HS-5 (cell line): Measurements from ENCODE around the gene TMEM72.
"Not testable (repeated sequence)": the region's sequence is repeated elsewhere in the genome, so short reads cannot be mapped to it uniquely, and the experiment has no call there.

ENCODE experiments used
- DNase-seq: peaks from one replicate; pipeline ENCODE4 v3.0.0-alpha.2; 2012; ENCODE audit warnings: low read depth

TMEM72 gene

GRCh38 chr10:44911081-44911540 is at the start of gene TMEM72:
Gene TMEM72 (plus strand): TSS chr10:44911337. CDS start chr10:44911513, 176 bp downstream.
- DNase-seq = no peak

- DNase-seq = no peak
Measured at GRCh38 chr10:44862006-44862751, 49.0 kb upstream of the TMEM72 start.

DNA sequence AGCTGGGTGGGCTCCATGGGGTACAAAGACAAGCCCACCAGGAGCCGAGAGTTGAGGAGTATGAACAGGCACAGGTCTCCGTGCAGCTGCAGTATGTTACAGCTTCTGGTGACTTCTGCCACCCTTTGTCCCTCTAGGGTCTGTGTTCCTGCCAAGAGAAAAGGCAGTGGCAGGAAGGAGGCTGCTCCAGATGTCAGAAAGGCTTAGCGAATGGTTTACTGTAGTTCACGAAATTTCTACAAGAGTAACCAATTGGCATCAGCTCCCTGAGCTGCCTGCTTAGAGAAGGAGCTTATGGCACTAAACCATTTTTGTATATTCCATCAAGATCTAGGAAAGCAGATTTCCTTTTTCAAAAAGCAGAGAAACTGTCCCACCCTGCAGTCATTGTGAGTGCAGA is 48.2 kb upstream of the TMEM72 start:
- DNase-seq = no peak

GRCh38 chr10:44863344-44864047 is 47.6 kb upstream of the TMEM72 start:
- DNase-seq = no peak

DNA sequence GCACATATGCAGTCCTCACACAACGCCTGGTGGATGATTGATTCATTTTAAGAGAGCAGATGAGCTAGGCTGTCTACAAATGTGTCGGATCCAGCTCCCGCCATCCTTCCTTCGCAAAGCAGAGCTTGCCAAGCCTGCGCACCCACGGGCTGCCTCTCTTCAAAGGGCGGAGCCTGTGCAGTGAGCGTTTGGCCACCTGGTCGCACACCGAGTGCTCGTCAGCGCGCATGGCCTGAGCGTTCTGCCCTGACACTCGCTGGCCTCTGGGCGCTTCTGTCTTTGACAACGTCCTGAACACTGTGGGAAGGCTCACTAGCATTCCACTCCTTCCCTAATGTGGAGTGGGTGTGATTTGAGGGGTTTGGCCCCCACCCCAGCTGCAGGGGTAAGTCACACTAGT is 47.1 kb upstream of the TMEM72 start:
- no peak for DNase-seq

DNA sequence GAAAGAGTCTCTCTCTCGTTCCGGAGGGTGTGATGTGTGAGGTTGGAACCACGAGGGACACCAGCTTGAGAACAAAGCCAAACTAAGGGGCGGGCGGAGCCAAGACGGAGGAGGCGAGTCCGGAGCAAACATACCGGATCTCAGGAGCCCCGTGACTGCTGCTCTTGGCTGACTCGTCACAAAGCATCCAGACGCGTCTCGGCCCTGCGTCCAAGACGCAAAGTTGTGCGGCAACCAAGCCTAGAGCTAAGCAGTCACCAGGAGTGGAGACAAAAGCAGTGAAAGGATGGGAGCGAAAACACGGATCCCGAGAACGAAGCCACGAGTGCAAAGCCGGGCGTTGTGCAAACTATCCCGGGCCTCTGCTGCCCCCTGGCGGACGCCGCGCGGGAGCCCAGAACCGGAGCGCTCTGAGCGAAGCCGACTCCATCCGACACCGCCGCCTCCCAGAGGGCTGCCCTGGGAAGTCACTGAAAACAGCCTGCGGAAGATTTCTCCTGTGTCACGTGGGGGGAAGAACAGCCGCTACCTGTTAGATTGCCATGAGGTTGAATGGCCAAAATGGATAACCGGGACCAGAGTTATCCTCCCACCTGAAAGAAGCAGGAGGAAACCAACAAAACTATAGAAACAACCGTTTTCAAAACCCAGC is 46.4 kb upstream of the TMEM72 start:
- peak; percentile 60 for DNase-seq

- no peak for DNase-seq
Measured at GRCh38 chr10:44865289-44865671, 45.9 kb upstream of the TMEM72 start.

GRCh38 chr10:44866367-44866766 is 44.8 kb upstream of the TMEM72 start:
- not testable (repeated sequence) for DNase-seq

DNA sequence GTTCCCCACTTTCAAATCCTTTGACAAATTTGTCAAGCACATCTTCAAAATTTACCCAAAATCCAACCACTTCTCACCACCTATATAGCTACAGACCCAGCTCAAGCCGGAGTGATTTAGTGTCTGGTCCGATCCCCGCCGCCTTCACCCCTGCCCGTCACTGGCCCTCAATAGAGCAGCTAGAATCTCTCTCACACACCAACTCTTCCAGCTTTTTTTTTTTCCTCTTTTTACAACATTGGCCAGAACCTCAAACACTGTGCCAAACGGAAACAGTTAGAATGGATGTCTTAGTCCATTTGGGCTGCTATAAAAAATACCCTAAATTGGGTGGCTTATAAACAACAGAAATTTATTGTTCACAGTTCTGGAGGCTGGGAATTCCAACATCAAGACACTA is 41.1 kb upstream of the TMEM72 start:
- DNase-seq = no peak

DNA sequence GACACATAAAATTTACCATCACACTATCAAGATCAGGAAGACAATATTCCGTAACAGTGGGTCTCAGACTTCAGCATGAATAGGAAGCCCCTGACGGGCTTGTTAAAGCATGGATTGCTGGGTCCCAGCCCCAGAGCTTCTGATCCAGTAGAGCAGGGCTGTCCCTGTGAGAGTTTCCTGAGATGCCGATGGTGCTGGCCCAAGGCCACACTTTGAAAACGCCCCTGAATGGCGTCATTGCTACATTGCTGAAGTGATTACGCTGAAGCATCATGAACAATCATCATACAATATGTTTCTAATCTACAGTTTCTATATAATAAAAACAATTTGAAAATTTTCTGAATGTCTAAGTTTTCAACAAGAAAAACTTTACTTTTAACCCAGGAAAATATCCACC is 38.0 kb upstream of the TMEM72 start:
- DNase-seq = no peak

- no peak for DNase-seq
Measured at GRCh38 chr10:44874166-44874565, 37.0 kb upstream of the TMEM72 start.

- DNase-seq = no peak
Measured at GRCh38 chr10:44878706-44879530, 32.2 kb upstream of the TMEM72 start.

GRCh38 chr10:44879531-44879899 is 31.6 kb upstream of the TMEM72 start:
- DNase-seq = no peak

DNA sequence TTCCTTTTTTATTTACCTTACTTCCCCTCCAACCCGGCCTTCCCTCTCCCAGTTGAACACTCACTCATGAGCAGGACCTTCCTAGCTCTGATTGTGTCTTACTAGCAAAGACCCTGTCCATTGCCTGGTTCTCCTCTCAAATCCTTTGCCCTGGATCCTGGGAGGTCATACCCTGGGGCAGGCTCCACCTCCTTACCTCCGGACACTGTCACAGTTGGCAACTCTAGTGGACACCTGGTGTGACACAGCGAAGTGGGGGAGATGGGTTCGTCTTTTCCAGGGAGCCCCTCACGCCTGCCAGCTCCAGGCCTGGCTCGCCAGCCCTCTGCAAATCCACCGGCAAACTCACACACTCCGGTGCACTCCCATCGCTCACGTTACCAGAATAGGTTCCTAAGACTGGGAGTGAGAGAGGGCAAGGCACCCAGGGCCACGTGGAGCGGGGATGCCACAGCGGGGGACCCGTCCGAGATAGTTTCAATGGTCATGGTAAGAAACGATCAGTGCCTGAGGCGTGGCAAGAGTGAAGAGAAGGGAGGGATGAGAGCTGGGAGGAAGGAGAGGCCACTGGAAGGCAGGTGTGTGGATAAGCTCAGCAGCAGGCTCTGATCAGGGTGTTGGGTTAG is 30.9 kb upstream of the TMEM72 start:
- no peak for DNase-seq

- DNase-seq = no peak
Measured at GRCh38 chr10:44881649-44882048, 29.5 kb upstream of the TMEM72 start.

DNA sequence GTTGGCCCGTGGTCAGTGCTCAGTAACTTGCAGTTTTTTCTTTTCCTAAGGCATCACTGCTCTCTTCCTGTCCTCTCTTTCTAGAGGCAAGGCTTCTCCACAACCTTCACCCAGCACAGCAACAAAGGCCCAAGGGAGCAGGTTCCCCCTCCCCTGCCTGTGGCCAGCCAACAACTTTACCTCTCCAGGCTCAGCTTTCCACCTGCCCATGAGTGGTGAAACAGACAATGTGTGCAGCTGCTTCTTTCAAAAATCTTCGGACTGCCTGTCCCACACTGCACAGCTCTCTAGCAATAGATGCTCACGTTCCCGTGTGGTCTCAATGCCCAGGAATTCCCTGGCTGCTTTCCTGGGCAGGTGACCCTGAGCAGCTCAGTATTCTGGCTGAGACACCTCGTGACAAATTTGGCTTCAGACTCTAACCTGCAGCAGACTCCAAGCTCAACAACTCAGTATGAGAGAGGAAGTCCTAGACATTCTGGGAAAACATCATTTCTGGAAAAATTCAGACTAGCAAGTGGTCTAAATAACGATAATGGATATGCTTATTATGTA is 28.9 kb upstream of the TMEM72 start:
- DNase-seq = no peak

DNA sequence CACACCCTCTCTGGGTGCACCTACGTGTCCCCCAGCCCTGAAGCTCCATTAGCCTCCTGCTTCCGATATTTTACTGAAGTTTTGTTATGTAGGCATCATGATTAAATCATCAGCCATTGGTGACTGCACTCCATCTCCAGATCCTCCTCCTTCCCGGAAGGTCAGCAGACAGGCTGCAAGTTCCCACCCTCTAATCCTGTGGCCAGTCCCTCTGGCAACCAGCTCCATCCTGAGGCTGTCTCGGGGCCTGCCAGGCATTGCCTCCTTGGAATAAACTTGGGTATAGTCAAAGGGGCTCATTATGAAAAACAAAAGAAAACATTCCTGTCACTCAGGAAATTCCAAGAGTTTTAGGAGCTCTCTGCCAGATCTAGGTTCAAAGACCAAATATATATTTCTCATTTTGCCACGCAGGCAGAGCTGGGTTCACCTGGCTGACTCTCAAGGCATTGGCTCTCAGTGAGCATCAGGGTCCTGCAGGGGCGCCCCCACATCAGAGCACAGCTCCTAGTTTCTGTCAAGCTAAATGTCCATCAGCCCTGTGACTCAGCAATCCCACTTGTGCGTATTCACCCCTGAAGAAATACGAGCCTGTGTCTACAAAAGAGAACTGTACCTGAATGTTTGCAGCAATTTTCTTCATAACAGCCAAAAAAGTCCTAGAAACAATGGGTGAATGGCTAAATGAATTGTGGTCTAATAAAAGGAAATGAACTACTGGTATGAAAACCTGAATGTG is 27.4 kb upstream of the TMEM72 start:
- DNase-seq = no peak

- DNase-seq = no peak
Measured at GRCh38 chr10:44885710-44886109, 25.4 kb upstream of the TMEM72 start.

GRCh38 chr10:44886966-44887365 is 24.2 kb upstream of the TMEM72 start:
- DNase-seq = no peak

GRCh38 chr10:44888886-44889285 is 22.3 kb upstream of the TMEM72 start:
- DNase-seq = no peak

GRCh38 chr10:44889834-44890233 is 21.3 kb upstream of the TMEM72 start:
- DNase-seq = no peak
